OCI-LY3 (cell line): ENCODE data around the gene IL1RAPL1.

Experiments used
- H2AFZ ChIP-seq: fragments of 200-600, 300-600 bp; shearing (Covaris generic); 2 replicates; pipeline ENCODE4 v1.6.0; 2014; ENCODE audit warnings: antibody characterized with exemption, low read depth, low read length
- H3K27ac ChIP-seq: fragments of 200-600, 300-600 bp; sonication (generic); 2 replicates; pipeline ENCODE4 v1.5.1; 2014; ENCODE audit warnings: mild to moderate bottlenecking, low read length, moderate library complexity, mixed read lengths
- H3K27me3 ChIP-seq: fragments of 200-600, 300-600 bp; sonication (generic); 2 replicates; pipeline ENCODE4 v1.6.1; 2014; ENCODE audit warnings: low read depth, low read length, mixed read lengths
- H3K36me3 ChIP-seq: fragments of 200-600, 300-600 bp; sonication (generic); replicated peaks from 2 replicates; pipeline ENCODE3; 2014; ENCODE audit warnings: low read depth, low read length, mixed read lengths
- H3K4me1 ChIP-seq: fragments of 300-600, 200-600 bp; sonication (generic); 2 replicates; pipeline ENCODE4 v1.6.1; 2014; ENCODE audit warnings: low read length, mixed read lengths
- H3K4me2 ChIP-seq: fragments of 200-600, 300-600 bp; sonication (generic); 2 replicates; pipeline ENCODE4 v1.6.1; 2014; ENCODE audit warnings: low read length, mixed read lengths
- H3K4me3 ChIP-seq: fragments of 300-600, 200-600 bp; sonication (generic); 2 replicates; pipeline ENCODE4 v1.5.1; 2014; ENCODE audit warnings: antibody characterized with exemption, mild to moderate bottlenecking, low read length, moderate library complexity
- H3K79me2 ChIP-seq: fragments of 300-600, 200-600 bp; shearing (Covaris generic); 2 replicates; pipeline ENCODE4 v1.6.1; 2014; ENCODE audit warnings: mild to moderate bottlenecking, low read length, mixed read lengths
- H3K9ac ChIP-seq: fragments of 300-600, 200-600 bp; shearing (Covaris generic); 2 replicates; pipeline ENCODE4 v1.6.0; 2014; ENCODE audit warnings: mild to moderate bottlenecking, low read length, moderate library complexity
- H3K9me3 ChIP-seq: fragments of 200-600, 300-600 bp; shearing (Covaris generic); 2 replicates; pipeline ENCODE4 v1.6.1; 2014; ENCODE audit warnings: low read length, mixed read lengths; ENCODE audit not compliant: insufficient read depth
- H4K20me1 ChIP-seq: fragments of 200-600, 300-600 bp; sonication (generic); 2 replicates; pipeline ENCODE4 v1.6.1; 2016; ENCODE audit warnings: low read length, mixed read lengths; ENCODE audit not compliant: insufficient read depth
- CTCF ChIP-seq: fragments of 200-600, 300-600 bp; sonication (generic); IDR thresholded peaks from 2 replicates; pipeline ENCODE4 v1.5.1; 2014; ENCODE audit warnings: antibody characterized with exemption, low read length, low read depth
- EZH2phosphoT487 ChIP-seq: fragments of 200-600 bp; shearing (Covaris generic); IDR thresholded peaks from 2 replicates; pipeline ENCODE4 v1.6.1; 2018; ENCODE audit warnings: antibody characterized with exemption, mixed run types, low read depth

IL1RAPL1 gene

GRCh38 chrX:29948653-29949052, 1361.4 kb downstream of the IL1RAPL1 start:
- Histone ChIP-seq H3K27me3 (no peaks in the 10 kb centered on the region), H4K20me1 (no peaks in the 10 kb centered on the region), H3K4me2 (no peak overlapping the region), H3K4me1 (no peaks in the 10 kb centered on the region), H3K9ac (no peak overlapping the region), H3K79me2 (no peaks in the 10 kb centered on the region), H3K4me3 (no peak overlapping the region), H3K27ac (no peak overlapping the region), H2AFZ (no peak overlapping the region), H3K36me3 (no peaks in the 10 kb centered on the region), H3K9me3 (no peaks in the 10 kb centered on the region)
- TF ChIP-seq CTCF = no peak
- TF ChIP-seq EZH2phosphoT487 = no peak

- Histone ChIP-seq H3K4me3 (no peak overlapping the region), H4K20me1 (no peaks in the 10 kb centered on the region), H3K9ac (no peak overlapping the region), H3K27ac (no peak overlapping the region), H3K79me2 (no peaks in the 10 kb centered on the region), H3K36me3 (no peaks in the 10 kb centered on the region), H3K27me3 (no peaks in the 10 kb centered on the region), H3K9me3 (no peaks in the 10 kb centered on the region), H3K4me2 (no peak overlapping the region), H2AFZ (no peak overlapping the region), H3K4me1 (no peaks in the 10 kb centered on the region)
- TF ChIP-seq EZH2phosphoT487 (no peak), CTCF (no peak)
Measured at GRCh38 chrX:29952016-29952415, 1364.8 kb downstream of the IL1RAPL1 start.

GRCh38 chrX:29962061-29962460, 1374.8 kb downstream of the IL1RAPL1 start:
- Histone ChIP-seq H3K4me1 (no peaks in the 10 kb centered on the region), H3K27ac (no peak overlapping the region), H3K79me2 (no peaks in the 10 kb centered on the region), H3K4me3 (no peak overlapping the region), H2AFZ (no peak overlapping the region), H3K27me3 (no peaks in the 10 kb centered on the region), H3K9ac (no peak overlapping the region), H3K36me3 (no peaks in the 10 kb centered on the region), H3K4me2 (no peak overlapping the region), H3K9me3 (no peaks in the 10 kb centered on the region), H4K20me1 (no peaks in the 10 kb centered on the region)
- TF ChIP-seq EZH2phosphoT487 (no peak), CTCF (no peak)

- Histone ChIP-seq H2AFZ (no peak overlapping the region), H3K9ac (no peak overlapping the region), H3K4me1 (no peaks in the 10 kb centered on the region), H3K9me3 (no peaks in the 10 kb centered on the region), H3K4me3 (no peak overlapping the region), H3K27me3 (no peaks in the 10 kb centered on the region), H3K79me2 (no peaks in the 10 kb centered on the region), H4K20me1 (no peaks in the 10 kb centered on the region), H3K36me3 (no peaks in the 10 kb centered on the region), H3K27ac (no peak overlapping the region), H3K4me2 (no peak overlapping the region)
- TF ChIP-seq EZH2phosphoT487 (no peak), CTCF (no peak)
Measured at GRCh38 chrX:29965634-29966033, 1378.4 kb downstream of the IL1RAPL1 start.
